Ishikawa (cell line): ENCODE results near the gene SYCE1.

Experiments
- CEBPB ChIP-seq: IDR thresholded peaks from 2 replicates; pipeline ENCODE4 v1.6.1; 2012
- CREB1 ChIP-seq: IDR thresholded peaks from 2 replicates; pipeline ENCODE4 v1.6.1; 2012; ENCODE audit warnings: low read depth
- EGR1 ChIP-seq: IDR thresholded peaks from 2 replicates; pipeline ENCODE4 v1.6.1; 2012
- EP300 ChIP-seq: IDR thresholded peaks from 2 replicates; pipeline ENCODE4 v1.6.1; 2012; ENCODE audit warnings: borderline replicate concordance
- FOXM1 ChIP-seq: IDR thresholded peaks from 2 replicates; pipeline ENCODE4 v1.6.1; 2012; ENCODE audit warnings: low read depth, borderline replicate concordance
- MAX ChIP-seq: IDR thresholded peaks from 2 replicates; pipeline ENCODE4 v1.6.1; 2012
- NFIC ChIP-seq: IDR thresholded peaks from 2 replicates; pipeline ENCODE4 v1.6.1; 2012
- RAD21 ChIP-seq: IDR thresholded peaks from 2 replicates; pipeline ENCODE4 v1.6.1; 2012; ENCODE audit warnings: low read depth
- TAF1 ChIP-seq: IDR thresholded peaks from 2 replicates; pipeline ENCODE4 v1.6.1; 2012; ENCODE audit warnings: low read depth, mild to moderate bottlenecking
- TCF12 ChIP-seq: IDR thresholded peaks from 2 replicates; pipeline ENCODE4 v1.6.1; 2012; ENCODE audit warnings: low read depth
- TEAD4 ChIP-seq: IDR thresholded peaks from 2 replicates; pipeline ENCODE4 v1.6.1; 2012
- YY1 ChIP-seq: IDR thresholded peaks from 2 replicates; pipeline ENCODE4 v1.6.1; 2012; ENCODE audit warnings: low read depth
- ZBTB7A ChIP-seq: IDR thresholded peaks from 2 replicates; pipeline ENCODE4 v1.6.1; 2012; ENCODE audit warnings: low read depth
- TF ChIP-seq, protein P1 (sequence below): IDR thresholded peaks from 2 replicates; pipeline ENCODE4 v1.6.1; 2012; ENCODE audit warnings: low read depth, mild to moderate bottlenecking
- TF ChIP-seq, protein P2 (sequence below): IDR thresholded peaks from 2 replicates; pipeline ENCODE4 v1.6.1; 2012

SYCE1 gene

DNA sequence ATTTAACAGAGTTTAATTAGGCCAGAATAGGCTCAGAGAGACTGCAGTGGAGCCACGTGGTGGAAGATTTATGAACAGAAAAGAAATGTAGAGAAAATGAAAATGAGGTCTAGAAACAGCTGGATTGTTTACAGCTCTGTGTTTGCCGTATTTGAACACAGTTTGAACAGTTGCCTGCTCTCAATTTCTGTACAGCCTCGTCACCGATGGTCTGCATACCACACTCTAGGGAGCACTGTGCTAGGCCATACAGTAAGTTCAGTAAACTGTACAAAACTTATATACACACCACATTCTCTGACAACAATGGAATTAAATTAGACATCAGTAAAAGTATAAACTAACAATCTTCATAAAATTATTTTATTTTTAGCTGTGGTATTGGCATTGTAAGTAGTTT is 49.3 kb downstream of the SYCE1 start:
- TF ChIP-seq EP300, result no peak
- TF ChIP-seq, protein P1, sequence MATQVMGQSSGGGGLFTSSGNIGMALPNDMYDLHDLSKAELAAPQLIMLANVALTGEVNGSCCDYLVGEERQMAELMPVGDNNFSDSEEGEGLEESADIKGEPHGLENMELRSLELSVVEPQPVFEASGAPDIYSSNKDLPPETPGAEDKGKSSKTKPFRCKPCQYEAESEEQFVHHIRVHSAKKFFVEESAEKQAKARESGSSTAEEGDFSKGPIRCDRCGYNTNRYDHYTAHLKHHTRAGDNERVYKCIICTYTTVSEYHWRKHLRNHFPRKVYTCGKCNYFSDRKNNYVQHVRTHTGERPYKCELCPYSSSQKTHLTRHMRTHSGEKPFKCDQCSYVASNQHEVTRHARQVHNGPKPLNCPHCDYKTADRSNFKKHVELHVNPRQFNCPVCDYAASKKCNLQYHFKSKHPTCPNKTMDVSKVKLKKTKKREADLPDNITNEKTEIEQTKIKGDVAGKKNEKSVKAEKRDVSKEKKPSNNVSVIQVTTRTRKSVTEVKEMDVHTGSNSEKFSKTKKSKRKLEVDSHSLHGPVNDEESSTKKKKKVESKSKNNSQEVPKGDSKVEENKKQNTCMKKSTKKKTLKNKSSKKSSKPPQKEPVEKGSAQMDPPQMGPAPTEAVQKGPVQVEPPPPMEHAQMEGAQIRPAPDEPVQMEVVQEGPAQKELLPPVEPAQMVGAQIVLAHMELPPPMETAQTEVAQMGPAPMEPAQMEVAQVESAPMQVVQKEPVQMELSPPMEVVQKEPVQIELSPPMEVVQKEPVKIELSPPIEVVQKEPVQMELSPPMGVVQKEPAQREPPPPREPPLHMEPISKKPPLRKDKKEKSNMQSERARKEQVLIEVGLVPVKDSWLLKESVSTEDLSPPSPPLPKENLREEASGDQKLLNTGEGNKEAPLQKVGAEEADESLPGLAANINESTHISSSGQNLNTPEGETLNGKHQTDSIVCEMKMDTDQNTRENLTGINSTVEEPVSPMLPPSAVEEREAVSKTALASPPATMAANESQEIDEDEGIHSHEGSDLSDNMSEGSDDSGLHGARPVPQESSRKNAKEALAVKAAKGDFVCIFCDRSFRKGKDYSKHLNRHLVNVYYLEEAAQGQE, result no peak
- TF ChIP-seq NFIC, result no peak
- TF ChIP-seq TEAD4, result no peak
- no peak for TF ChIP-seq CREB1
- TF ChIP-seq FOXM1, result no peak

GRCh38 chr10:133515471-133515870 is 49.9 kb downstream of the SYCE1 start:
- no peak for TF ChIP-seq TAF1
- no peak for TF ChIP-seq NFIC
- TF ChIP-seq, protein P2, sequence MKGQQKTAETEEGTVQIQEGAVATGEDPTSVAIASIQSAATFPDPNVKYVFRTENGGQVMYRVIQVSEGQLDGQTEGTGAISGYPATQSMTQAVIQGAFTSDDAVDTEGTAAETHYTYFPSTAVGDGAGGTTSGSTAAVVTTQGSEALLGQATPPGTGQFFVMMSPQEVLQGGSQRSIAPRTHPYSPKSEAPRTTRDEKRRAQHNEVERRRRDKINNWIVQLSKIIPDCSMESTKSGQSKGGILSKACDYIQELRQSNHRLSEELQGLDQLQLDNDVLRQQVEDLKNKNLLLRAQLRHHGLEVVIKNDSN, result no peak
- no peak for TF ChIP-seq MAX
- no peak for TF ChIP-seq TCF12
- no peak for TF ChIP-seq ZBTB7A
- TF ChIP-seq EGR1, result no peak
- TF ChIP-seq, protein P1, result no peak
- no peak for TF ChIP-seq YY1
- no peak for TF ChIP-seq TEAD4
- no peak for TF ChIP-seq FOXM1

- TF ChIP-seq MAX (no peak), RAD21 (no peak), ZBTB7A (no peak), CREB1 (no peak), CEBPB (no peak), FOXM1 (no peak), EP300 (no peak), NFIC (no peak)
- TF ChIP-seq, protein P2, result no peak
Observed at GRCh38 chr10:133511907-133512528, 53.4 kb downstream of the SYCE1 start.

DNA sequence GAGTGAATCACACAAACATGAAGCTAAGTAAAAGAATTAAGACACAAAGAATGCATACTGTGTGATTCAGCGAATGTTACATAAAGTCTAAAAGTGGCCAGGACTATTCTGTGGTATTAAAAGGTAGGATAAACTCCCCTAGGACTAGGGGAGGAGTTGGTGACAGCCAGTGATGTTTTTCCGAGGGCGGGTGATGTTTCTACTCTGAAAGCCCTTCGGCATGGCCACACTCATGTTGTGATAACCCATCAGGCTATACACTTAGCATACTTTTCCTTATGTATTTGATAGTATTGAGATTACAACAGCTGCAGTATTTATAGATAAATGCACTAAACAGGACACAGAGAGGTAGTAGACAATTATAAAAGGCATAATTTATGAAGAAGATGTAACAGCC is 54.0 kb downstream of the SYCE1 start:
- TF ChIP-seq FOXM1 (no peak), EP300 (no peak), TAF1 (no peak), TEAD4 (no peak), YY1 (no peak), TCF12 (no peak), NFIC (no peak), MAX (no peak), ZBTB7A (no peak), CEBPB (no peak), CREB1 (no peak), RAD21 (no peak), EGR1 (no peak)
- TF ChIP-seq, protein P2, result no peak
- TF ChIP-seq, protein P1, result no peak
